ENCODE results near the gene WDR70.
"Not testable (repeated sequence)": the region's sequence is repeated elsewhere in the genome, so short reads cannot be mapped to it uniquely, and the experiment has no call there.

DNA sequence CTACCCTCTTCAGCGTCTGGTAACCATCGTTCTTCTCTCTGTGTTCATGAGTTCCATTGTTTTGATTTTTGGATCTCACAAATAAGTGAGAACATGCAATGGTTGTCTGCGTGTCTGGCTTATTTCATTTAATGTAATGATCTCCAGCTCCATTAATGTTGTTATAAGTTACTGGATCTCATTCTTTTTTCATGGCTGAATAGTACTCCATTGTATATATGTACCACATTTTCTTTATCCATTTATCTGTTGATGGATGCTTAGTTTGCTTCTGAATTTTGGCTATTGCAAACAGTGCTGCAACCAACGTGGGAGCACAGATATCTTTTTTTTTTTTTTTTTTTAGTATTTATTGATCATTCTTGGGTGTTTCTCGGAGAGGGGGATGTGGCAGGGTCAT is 139.2 kb downstream of the WDR70 start:
- TF ChIP-seq, protein P1, sequence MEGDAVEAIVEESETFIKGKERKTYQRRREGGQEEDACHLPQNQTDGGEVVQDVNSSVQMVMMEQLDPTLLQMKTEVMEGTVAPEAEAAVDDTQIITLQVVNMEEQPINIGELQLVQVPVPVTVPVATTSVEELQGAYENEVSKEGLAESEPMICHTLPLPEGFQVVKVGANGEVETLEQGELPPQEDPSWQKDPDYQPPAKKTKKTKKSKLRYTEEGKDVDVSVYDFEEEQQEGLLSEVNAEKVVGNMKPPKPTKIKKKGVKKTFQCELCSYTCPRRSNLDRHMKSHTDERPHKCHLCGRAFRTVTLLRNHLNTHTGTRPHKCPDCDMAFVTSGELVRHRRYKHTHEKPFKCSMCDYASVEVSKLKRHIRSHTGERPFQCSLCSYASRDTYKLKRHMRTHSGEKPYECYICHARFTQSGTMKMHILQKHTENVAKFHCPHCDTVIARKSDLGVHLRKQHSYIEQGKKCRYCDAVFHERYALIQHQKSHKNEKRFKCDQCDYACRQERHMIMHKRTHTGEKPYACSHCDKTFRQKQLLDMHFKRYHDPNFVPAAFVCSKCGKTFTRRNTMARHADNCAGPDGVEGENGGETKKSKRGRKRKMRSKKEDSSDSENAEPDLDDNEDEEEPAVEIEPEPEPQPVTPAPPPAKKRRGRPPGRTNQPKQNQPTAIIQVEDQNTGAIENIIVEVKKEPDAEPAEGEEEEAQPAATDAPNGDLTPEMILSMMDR (conservative IDR thresholded peaks at IDR 0.05), result not testable (repeated sequence)
- not testable (repeated sequence) for TF ChIP-seq EZH2 (IDR thresholded peaks at IDR 0.05; ENCODE audit: low read depth)

Measured in PC-9 (cell line).